Measurements from ENCODE around the gene MAP3K20.
A peak's percentile ranks its signal among the peaks of the same experiment; 100 is the strongest.

The MAP3K20 gene

DNA sequence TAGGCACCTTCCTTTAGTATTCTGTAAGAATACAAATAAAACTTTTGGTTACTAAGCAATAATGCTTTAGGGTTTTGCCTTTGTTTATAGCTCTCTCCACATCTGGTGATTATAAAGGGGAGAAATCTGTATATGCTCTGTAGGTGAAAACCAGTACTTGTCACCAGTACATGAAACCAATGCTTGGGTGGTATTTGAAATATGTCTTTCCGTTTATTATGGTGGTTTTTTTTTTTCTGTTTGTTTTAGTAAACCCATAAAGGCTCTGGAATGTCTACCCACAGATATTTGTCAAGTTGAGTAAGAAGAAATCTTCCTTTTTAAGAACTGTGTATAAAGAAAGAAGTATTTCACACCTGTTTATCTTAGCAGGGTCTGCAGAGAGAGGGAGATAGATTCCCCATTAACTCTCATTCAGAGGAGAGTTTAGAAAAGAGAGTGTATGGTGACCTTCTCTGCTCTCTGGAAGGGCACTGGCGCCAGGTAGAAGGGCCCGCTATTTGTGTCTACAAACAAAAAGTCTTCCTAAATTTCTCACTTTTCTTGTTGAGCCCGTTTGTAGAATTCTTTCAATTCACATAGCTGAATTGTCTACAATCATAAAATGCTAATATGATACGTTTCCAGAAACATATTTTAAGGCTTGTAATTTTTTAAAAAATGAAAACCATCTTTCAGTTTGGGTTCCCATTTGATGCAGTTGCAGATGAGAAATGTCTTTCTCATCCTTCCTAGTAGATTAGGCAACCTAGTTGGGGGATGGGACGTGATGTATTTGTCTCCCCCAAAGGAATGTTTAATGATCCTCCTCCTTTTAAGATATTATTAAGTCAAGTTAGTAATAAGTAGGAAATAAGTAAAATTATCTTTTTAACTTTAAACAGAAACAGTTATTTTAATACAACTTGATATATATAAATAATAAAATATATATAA lies 33.9 kb downstream of the MAP3K20 start:
- no peak for TF ChIP-seq CTCF (IDR thresholded peaks at IDR 0.05; ENCODE audit: low read length, missing control alignments)
- DNase-seq (ENCODE audit: low read depth), result peak; percentile 65
- no peak overlapping the region for H3K4me3 ChIP-seq (replicated peaks; ENCODE audit: low read depth, low read length)

- H3K4me3 ChIP-seq (replicated peaks; ENCODE audit: low read depth, low read length), result no peak overlapping the region
- no peak for DNase-seq (ENCODE audit: low read depth)
- no peak for TF ChIP-seq CTCF (IDR thresholded peaks at IDR 0.05; ENCODE audit: low read length, missing control alignments)
Observed at GRCh38 chr2:173117678-173118077, 42.0 kb downstream of the MAP3K20 start.

GRCh38 chr2:173118395-173118794 lies 42.7 kb downstream of the MAP3K20 start:
- no peak for DNase-seq (ENCODE audit: low read depth)
- TF ChIP-seq CTCF (IDR thresholded peaks at IDR 0.05; ENCODE audit: low read length, missing control alignments), result no peak
- no peak overlapping the region for H3K4me3 ChIP-seq (replicated peaks; ENCODE audit: low read depth, low read length)

DNA sequence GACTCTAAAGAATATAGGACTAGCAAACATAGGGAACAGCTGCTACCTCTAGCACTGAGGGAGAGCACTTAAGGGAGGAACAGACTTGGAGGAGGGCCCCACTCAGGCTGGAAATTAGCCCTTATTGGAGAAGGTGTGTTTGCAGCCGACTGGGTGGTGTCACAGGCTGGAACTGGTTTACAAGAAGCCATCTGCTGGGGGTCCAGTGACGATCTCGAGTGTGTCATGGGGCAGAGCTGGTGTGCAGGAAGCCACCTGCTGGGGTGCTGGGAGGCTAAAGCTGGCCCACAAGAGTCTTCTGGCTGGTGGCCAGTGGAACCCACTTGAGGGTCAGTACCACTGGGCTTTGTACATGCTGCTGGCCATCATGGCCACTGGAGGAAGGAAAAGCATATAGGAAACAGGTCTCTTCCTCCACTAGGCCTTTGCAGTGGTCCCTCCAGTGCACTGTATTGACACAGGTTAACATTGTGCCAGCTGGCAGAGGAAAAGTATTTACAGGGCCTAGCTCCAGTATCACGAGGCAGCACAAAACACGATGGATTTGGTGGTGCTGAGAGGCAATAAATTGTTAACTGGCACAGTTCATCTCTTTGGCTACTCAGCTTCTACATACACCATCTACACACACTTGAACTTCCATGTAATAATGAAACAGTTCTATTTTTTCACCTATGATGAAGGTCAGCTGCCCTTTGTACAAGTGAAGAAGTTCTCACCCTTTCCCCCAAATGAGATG lies 43.6 kb downstream of the MAP3K20 start:
- DNase-seq (ENCODE audit: low read depth), result no peak
- H3K4me3 ChIP-seq (replicated peaks; ENCODE audit: low read depth, low read length), result no peak overlapping the region
- TF ChIP-seq CTCF (IDR thresholded peaks at IDR 0.05; ENCODE audit: low read length, missing control alignments), result no peak

GRCh38 chr2:173119944-173120343 lies 44.3 kb downstream of the MAP3K20 start:
- DNase-seq (ENCODE audit: low read depth), result no peak
- no peak for TF ChIP-seq CTCF (IDR thresholded peaks at IDR 0.05; ENCODE audit: low read length, missing control alignments)
- H3K4me3 ChIP-seq (replicated peaks; ENCODE audit: low read depth, low read length), result no peak overlapping the region

GRCh38 chr2:173122936-173123335 lies 47.3 kb downstream of the MAP3K20 start:
- DNase-seq (ENCODE audit: low read depth), result no peak
- no peak for TF ChIP-seq CTCF (IDR thresholded peaks at IDR 0.05; ENCODE audit: low read length, missing control alignments)
- no peak overlapping the region for H3K4me3 ChIP-seq (replicated peaks; ENCODE audit: low read depth, low read length)
